DND-41 (cell line): ENCODE results near the gene MED4.

Experiments used
- ATAC-seq: fragments of 200-7000 bp; cut with Tn5 transposase; 3 replicates; pipeline ENCODE4 v1.9.1; 2021; ENCODE audit warnings: low read depth; ENCODE audit not compliant: insufficient read depth
- DNase-seq: peaks from one replicate; pipeline ENCODE4 v3.0.0-alpha.2; 2020
- H2AFZ ChIP-seq: 2 replicates; pipeline ENCODE4 v1.6.0; 2012; ENCODE audit warnings: low read depth, low read length
- H3K27ac ChIP-seq: 2 replicates; pipeline ENCODE4 v1.5.1; 2012; ENCODE audit warnings: low read length, inconsistent platforms
- H3K27me3 ChIP-seq: fragments of 200-600 bp; sonication (generic); 2 replicates; pipeline ENCODE4 v1.6.0; 2012; ENCODE audit warnings: low read length, mild to moderate bottlenecking, inconsistent platforms; ENCODE audit not compliant: insufficient read depth, poor library complexity
- H3K36me3 ChIP-seq: 2 replicates; pipeline ENCODE4 v1.5.1; 2012; ENCODE audit warnings: low read length, inconsistent platforms; ENCODE audit not compliant: insufficient read depth
- H3K4me1 ChIP-seq: 2 replicates; pipeline ENCODE4 v1.5.1; 2012; ENCODE audit warnings: mild to moderate bottlenecking, low read length; ENCODE audit not compliant: insufficient read depth
- H3K4me2 ChIP-seq: 2 replicates; pipeline ENCODE4 v1.6.0; 2012; ENCODE audit warnings: mild to moderate bottlenecking, moderate library complexity, low read length, inconsistent platforms; ENCODE audit not compliant: insufficient read depth
- H3K4me3 ChIP-seq, 2 experiments: fragments of 200-600 bp in 1 of 2; shearing (Covaris generic) in 1 of 2; 2 replicates each; pipeline ENCODE4 v1.5.1; 2012 to 2016; ENCODE audit warnings: inconsistent platforms in 2 of 2, low read length in 2 of 2, mild to moderate bottlenecking in 2 of 2, low read depth in 1 of 2, moderate library complexity in 1 of 2
- H3K79me2 ChIP-seq: 2 replicates; pipeline ENCODE4 v1.6.0; 2012; ENCODE audit warnings: low read length, inconsistent platforms; ENCODE audit not compliant: insufficient read depth
- H3K9ac ChIP-seq: 2 replicates; pipeline ENCODE4 v1.6.0; 2012; ENCODE audit warnings: low read depth, mild to moderate bottlenecking, inconsistent platforms, low read length, moderate library complexity
- H3K9me3 ChIP-seq: 2 replicates; pipeline ENCODE4 v1.5.1; 2012; ENCODE audit warnings: low read length, moderate library complexity, mild to moderate bottlenecking, inconsistent platforms; ENCODE audit not compliant: insufficient read depth, severe bottlenecking
- H4K20me1 ChIP-seq: 2 replicates; pipeline ENCODE4 v1.6.0; 2012; ENCODE audit warnings: low read length; ENCODE audit not compliant: insufficient read depth
- CTCF ChIP-seq: IDR thresholded peaks from 2 replicates; pipeline ENCODE4 v1.5.1; 2012; ENCODE audit warnings: borderline replicate concordance, low read length, moderate library complexity, mild to moderate bottlenecking; ENCODE audit not compliant: poor library complexity, severe bottlenecking; ENCODE audit errors: extremely low read depth
- EZH2 ChIP-seq: IDR thresholded peaks from 3 replicates; pipeline ENCODE4 v1.6.1; 2012; ENCODE audit warnings: borderline replicate concordance, low read depth, mild to moderate bottlenecking, moderate library complexity, low read length, inconsistent platforms; ENCODE audit not compliant: severe bottlenecking

Gene MED4

GRCh38 chr13:48112896-48113755, 18.2 kb upstream of the MED4 start:
- H3K79me2 ChIP-seq = no peaks in the 10 kb centered on the region
- no peak for DNase-seq
- H3K36me3 ChIP-seq = no peaks in the 10 kb centered on the region
- H3K4me1 ChIP-seq = no peaks in the 10 kb centered on the region
- no peak overlapping the region for H3K9ac ChIP-seq
- no peak overlapping the region for H3K4me3 ChIP-seq
- no peak overlapping the region for H3K4me2 ChIP-seq
- TF ChIP-seq EZH2 (no peak), CTCF (no peak)
- no peaks in the 10 kb centered on the region for H3K27me3 ChIP-seq
- H2AFZ ChIP-seq = no peak overlapping the region
- no peak for ATAC-seq
- no peaks in the 10 kb centered on the region for H3K9me3 ChIP-seq
- H4K20me1 ChIP-seq = no peaks in the 10 kb centered on the region
- H3K27ac ChIP-seq = no peak overlapping the region

- no peaks in the 10 kb centered on the region for H3K27me3 ChIP-seq
- DNase-seq (no peak), ATAC-seq (no peak)
- H3K9me3 ChIP-seq = no peaks in the 10 kb centered on the region
- no peak overlapping the region for H3K27ac ChIP-seq
- H3K9ac ChIP-seq = no peak overlapping the region
- H2AFZ ChIP-seq = no peak overlapping the region
- TF ChIP-seq CTCF (no peak), EZH2 (no peak)
- H4K20me1 ChIP-seq = no peaks in the 10 kb centered on the region
- no peaks in the 10 kb centered on the region for H3K79me2 ChIP-seq
- no peaks in the 10 kb centered on the region for H3K4me1 ChIP-seq
- no peaks in the 10 kb centered on the region for H3K36me3 ChIP-seq
- H3K4me3 ChIP-seq = no peak overlapping the region
- no peak overlapping the region for H3K4me2 ChIP-seq
Observed at GRCh38 chr13:48110931-48111721, 16.2 kb upstream of the MED4 start.

- TF ChIP-seq EZH2 = no peak
- TF ChIP-seq CTCF = no peak
- Histone ChIP-seq H3K27me3 (no peaks in the 10 kb centered on the region), H3K9ac (no peak overlapping the region), H3K27ac (no peak overlapping the region), H3K4me3 (no peak overlapping the region), H3K79me2 (no peaks in the 10 kb centered on the region), H2AFZ (no peak overlapping the region), H4K20me1 (no peaks in the 10 kb centered on the region), H3K4me2 (no peak overlapping the region), H3K36me3 (no peaks in the 10 kb centered on the region), H3K4me1 (no peaks in the 10 kb centered on the region), H3K9me3 (no peaks in the 10 kb centered on the region)
- ATAC-seq = no peak
- no peak for DNase-seq
Observed at GRCh38 chr13:48110132-48110868, 15.4 kb upstream of the MED4 start.
